GM12801 (cell line): ENCODE measurements around the gene MACROD2.

Experiments
- TF ChIP-seq, protein P1 (sequence below): IDR thresholded peaks from one replicate; pipeline ENCODE4 v1.5.1; 2011; ENCODE audit warnings: control low read depth; ENCODE audit not compliant: insufficient read length; ENCODE audit errors: extremely low read depth

The MACROD2 gene

GRCh38 chr20:14538433-14538832 lies 543.1 kb downstream of the MACROD2 start:
- TF ChIP-seq, protein P1, sequence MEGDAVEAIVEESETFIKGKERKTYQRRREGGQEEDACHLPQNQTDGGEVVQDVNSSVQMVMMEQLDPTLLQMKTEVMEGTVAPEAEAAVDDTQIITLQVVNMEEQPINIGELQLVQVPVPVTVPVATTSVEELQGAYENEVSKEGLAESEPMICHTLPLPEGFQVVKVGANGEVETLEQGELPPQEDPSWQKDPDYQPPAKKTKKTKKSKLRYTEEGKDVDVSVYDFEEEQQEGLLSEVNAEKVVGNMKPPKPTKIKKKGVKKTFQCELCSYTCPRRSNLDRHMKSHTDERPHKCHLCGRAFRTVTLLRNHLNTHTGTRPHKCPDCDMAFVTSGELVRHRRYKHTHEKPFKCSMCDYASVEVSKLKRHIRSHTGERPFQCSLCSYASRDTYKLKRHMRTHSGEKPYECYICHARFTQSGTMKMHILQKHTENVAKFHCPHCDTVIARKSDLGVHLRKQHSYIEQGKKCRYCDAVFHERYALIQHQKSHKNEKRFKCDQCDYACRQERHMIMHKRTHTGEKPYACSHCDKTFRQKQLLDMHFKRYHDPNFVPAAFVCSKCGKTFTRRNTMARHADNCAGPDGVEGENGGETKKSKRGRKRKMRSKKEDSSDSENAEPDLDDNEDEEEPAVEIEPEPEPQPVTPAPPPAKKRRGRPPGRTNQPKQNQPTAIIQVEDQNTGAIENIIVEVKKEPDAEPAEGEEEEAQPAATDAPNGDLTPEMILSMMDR, result no peak

GRCh38 chr20:14543040-14543439 lies 547.7 kb downstream of the MACROD2 start:
- TF ChIP-seq, protein P1, result no peak

- TF ChIP-seq, protein P1, result no peak
These were observed 549.4 kb downstream of the MACROD2 start for GRCh38 chr20:14544688-14545087.

GRCh38 chr20:14550655-14551054 lies 555.3 kb downstream of the MACROD2 start:
- TF ChIP-seq, protein P1, result no peak

DNA sequence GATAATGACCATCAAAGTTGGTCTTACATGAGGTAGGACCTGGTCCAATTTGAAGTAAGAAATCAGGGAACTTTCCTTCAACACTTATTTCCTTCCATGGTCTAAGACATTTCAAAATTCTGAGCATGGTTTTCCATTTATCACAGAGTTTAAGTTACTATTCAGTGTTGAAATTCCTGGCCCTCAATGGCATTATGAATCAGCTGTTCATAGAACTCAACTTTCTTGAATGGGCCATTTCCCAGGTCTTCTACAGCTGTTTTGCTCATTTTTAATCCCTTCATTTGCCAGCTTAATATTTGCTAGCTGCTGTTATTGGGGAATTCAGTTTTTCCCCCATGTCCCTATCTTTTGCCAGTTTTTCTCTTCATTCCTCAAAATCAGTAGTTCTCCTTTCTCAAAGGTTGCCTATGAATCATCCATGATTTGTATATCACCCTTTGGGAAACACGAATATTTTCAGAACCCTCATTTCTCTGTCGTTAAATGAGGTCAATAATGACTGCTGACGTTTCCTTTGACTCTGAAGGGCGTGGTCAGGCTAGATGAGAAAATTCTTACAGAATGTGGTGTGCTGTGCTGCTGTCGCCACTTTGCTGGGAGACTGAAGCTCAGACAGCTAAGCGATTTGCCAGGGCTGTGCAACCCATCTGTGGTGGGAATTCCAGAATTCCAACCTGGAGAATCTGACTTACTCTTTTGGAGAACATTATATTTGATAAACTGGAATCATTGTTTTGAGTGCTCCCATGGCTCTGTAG lies 558.6 kb downstream of the MACROD2 start:
- TF ChIP-seq, protein P1, result no peak

DNA sequence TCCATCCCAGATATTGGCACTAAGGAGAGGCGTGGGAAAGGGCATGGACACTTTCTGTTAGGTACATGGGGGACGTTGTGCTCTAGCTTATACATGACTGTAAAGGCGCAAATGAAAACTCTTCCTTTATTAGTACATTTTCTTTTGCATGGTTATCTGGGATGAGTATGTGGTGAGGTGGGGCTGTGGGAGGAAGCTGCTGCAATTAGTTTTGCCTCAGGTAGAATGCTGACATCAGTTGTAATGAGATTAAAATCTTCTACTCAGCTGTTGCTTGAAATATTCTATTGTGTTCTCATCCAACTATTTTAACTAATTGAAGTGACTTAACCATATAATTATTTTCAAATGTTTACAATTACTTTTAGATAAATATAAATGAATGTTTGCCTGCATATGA lies 560.4 kb downstream of the MACROD2 start:
- TF ChIP-seq, protein P1, result no peak

DNA sequence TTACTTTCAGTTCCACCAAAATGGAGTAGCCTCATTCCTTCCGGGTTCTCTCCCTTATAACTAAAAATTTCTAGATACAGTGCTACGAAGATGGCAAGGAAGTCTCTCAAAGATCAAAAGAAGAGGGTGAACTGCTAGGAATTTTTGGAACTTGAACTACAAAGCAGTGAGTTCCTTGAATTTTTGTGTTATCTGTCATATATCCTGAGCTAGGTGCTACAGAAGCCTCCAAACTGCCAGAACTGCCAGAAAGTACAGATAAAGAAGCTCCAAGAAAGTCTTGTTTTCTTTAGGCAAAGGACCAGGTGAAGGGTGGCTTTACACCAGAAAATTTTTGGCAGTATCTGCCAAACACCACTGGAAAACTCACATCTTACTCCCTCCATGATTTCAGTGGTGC lies 560.9 kb downstream of the MACROD2 start:
- TF ChIP-seq, protein P1, result no peak

GRCh38 chr20:14559612-14560011 lies 564.3 kb downstream of the MACROD2 start:
- TF ChIP-seq, protein P1, result no peak
